Measurements from ENCODE around the gene IGF1R. TPM values are rescaled to one million over a fixed set of nuclear protein-coding genes. Genes with fewer than 3 reads are reported as not detected.

IGF1R gene
- total RNA-seq, 4 donors from 2014 or later, result 31.6 to 87.8 (median 60.0) TPM

- H3K27me3 ChIP-seq, result no peaks in the 10 kb centered on the region
- H3K27ac ChIP-seq, result peak overlapping the region; percentile 36 to 79 (median 70)
- no peaks in the 10 kb centered on the region for H3K9me3 ChIP-seq
- H3K4me1 ChIP-seq, result peaks cover 5 to 37% (median 6%) of the 10 kb centered on the region in 3 donors
- peak overlapping the region; percentile 47 to 55 for H3K4me3 ChIP-seq
- no peaks in the 10 kb centered on the region for H3K36me3 ChIP-seq
- 39 to 42% methylated on average over 11 of the region's 11 CpGs for WGBS, 2 donors (ENCODE audit: low coverage in 1 of 2)
- no peak for TF ChIP-seq CTCF (IDR thresholded peaks at IDR 0.05)
- TF ChIP-seq EP300 (IDR thresholded peaks at IDR 0.05), result no peak
- no peak for TF ChIP-seq POLR2A (IDR thresholded peaks at IDR 0.05)
- no peak for TF ChIP-seq POLR2AphosphoS5 (IDR thresholded peaks at IDR 0.05)
- ATAC-seq, result no peak
These were observed 218.2 kb downstream of the IGF1R start for GRCh38 chr15:98866511-98866910.

GRCh38 chr15:98868564-98868963 lies 220.2 kb downstream of the IGF1R start:
- TF ChIP-seq CTCF (IDR thresholded peaks at IDR 0.05), result no peak
- no peak for TF ChIP-seq POLR2A (IDR thresholded peaks at IDR 0.05)
- TF ChIP-seq POLR2AphosphoS5 (IDR thresholded peaks at IDR 0.05), result no peak
- TF ChIP-seq EP300 (IDR thresholded peaks at IDR 0.05), result no peak
- ATAC-seq, result no peak
- Histone ChIP-seq H3K27ac (no peak overlapping the region), H3K9me3 (no peaks in the 10 kb centered on the region), H3K4me3 (no peak overlapping the region), H3K36me3 (no peaks in the 10 kb centered on the region), H3K27me3 (no peaks in the 10 kb centered on the region), H3K4me1 (peaks cover 2 to 36% (median 11%) of the 10 kb centered on the region in 3 donors)
- WGBS, 2 donors (ENCODE audit: low coverage in 1 of 2), result 73% methylated on average over 3 of the region's 6 CpGs; no CpG with 5 or more reads in 1 of the 2 donors

GRCh38 chr15:98870788-98871187 lies 222.4 kb downstream of the IGF1R start:
- H3K4me3 ChIP-seq, result no peak overlapping the region
- H3K4me1 ChIP-seq, result peaks cover 0 to 37% (median 28%) of the 10 kb centered on the region in 3 donors
- H3K27me3 ChIP-seq, result no peaks in the 10 kb centered on the region
- no peak for ATAC-seq
- no peaks in the 10 kb centered on the region for H3K36me3 ChIP-seq
- 80 to 93% methylated on average over 1 to 2 of the region's 6 CpGs for WGBS, 2 donors (ENCODE audit: low coverage in 1 of 2)
- no peak overlapping the region for H3K27ac ChIP-seq
- TF ChIP-seq EP300 (IDR thresholded peaks at IDR 0.05), result no peak
- TF ChIP-seq POLR2AphosphoS5 (IDR thresholded peaks at IDR 0.05), result no peak
- TF ChIP-seq CTCF (IDR thresholded peaks at IDR 0.05), result no peak
- no peak for TF ChIP-seq POLR2A (IDR thresholded peaks at IDR 0.05)
- no peaks in the 10 kb centered on the region for H3K9me3 ChIP-seq

DNA sequence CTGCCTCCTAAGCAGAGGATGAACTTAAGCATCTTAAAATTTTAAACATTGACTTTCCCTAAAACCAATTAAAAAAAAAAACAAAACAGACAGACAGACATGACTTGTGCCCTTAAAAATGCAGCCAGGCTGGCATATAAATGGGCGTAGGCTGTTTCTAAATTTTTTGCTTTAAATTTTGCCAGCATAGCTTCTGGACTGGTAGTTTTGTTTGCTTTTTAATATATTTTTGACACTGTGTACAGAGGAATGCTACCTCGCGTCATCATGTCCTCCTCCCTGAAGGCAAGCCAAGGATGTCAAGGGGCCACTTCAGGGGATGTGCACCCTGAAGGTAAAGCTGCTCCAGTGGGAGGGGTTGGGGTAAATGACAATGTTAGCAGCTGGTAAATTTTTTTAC lies 224.4 kb downstream of the IGF1R start:
- 57 to 98% methylated on average over 3 of the region's 3 CpGs for WGBS, 2 donors (ENCODE audit: low coverage in 1 of 2)
- H3K27me3 ChIP-seq, result no peaks in the 10 kb centered on the region
- no peak overlapping the region for H3K4me3 ChIP-seq
- no peaks in the 10 kb centered on the region for H3K9me3 ChIP-seq
- ATAC-seq, result no peak
- no peak overlapping the region for H3K27ac ChIP-seq
- no peak for TF ChIP-seq POLR2A (IDR thresholded peaks at IDR 0.05)
- no peak for TF ChIP-seq POLR2AphosphoS5 (IDR thresholded peaks at IDR 0.05)
- no peak for TF ChIP-seq EP300 (IDR thresholded peaks at IDR 0.05)
- TF ChIP-seq CTCF (IDR thresholded peaks at IDR 0.05), result no peak
- H3K36me3 ChIP-seq, result no peaks in the 10 kb centered on the region
- H3K4me1 ChIP-seq, result peaks cover 6 to 52% (median 39%) of the 10 kb centered on the region in 3 donors

DNA sequence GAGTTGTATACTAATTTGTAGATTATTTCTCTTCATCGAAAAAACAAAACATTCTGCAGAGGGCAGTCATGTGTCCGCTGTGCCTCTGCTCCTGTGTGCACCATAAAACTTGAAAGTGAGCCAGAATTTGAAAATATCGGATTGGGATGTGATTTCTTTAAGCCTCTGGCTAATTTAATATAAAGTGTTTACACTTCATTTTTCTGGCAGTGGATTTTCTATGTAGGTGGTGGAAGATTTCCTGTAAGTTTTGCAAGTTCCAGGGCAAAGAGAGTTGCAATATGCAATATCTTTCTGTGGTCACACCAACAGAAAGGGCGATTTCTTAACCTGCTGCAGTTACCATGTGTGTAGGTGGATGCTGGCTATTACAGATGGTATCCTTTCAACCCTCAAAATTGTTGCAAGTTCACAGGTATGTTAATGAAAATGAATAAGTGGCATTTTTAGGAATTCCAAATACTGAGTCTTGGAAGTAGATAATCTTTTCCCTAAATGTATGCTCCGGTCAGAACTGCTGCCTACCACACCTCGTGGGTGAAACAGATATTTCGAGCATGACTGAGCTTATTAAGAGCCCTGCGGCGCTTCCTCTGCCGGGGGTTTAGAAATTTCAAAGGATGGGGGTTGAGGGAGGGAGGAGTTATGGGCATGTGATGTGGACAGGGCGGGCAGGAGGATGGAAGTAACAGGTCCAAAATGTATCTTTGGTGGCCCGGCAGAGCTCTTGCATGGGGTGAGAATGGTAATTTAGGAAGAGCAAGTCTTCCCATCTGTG lies 225.3 kb downstream of the IGF1R start:
- H3K4me1 ChIP-seq, result peaks cover 10 to 60% (median 42%) of the 10 kb centered on the region in 3 donors
- no peaks in the 10 kb centered on the region for H3K27me3 ChIP-seq
- no peak overlapping the region for H3K4me3 ChIP-seq
- peak; percentile 13 for TF ChIP-seq POLR2AphosphoS5 (IDR thresholded peaks at IDR 0.05)
- TF ChIP-seq EP300 (IDR thresholded peaks at IDR 0.05), result no peak
- TF ChIP-seq POLR2A (IDR thresholded peaks at IDR 0.05), result no peak
- WGBS, 2 donors (ENCODE audit: low coverage in 1 of 2), result 24 to 31% methylated on average over 8 to 12 of the region's 12 CpGs
- H3K27ac ChIP-seq, result peak overlapping the region in 3 of 4 donors; percentile 54 to 76 (median 54)
- no peaks in the 10 kb centered on the region for H3K9me3 ChIP-seq
- no peak for ATAC-seq
- no peaks in the 10 kb centered on the region for H3K36me3 ChIP-seq
